ENCODE data around the gene AMACR.
A peak's percentile ranks its signal among the peaks of the same experiment; 100 is the strongest.
"Not testable (repeated sequence)": the region's sequence is repeated elsewhere in the genome, so short reads cannot be mapped to it uniquely, and the experiment has no call there.

AMACR gene

DNA sequence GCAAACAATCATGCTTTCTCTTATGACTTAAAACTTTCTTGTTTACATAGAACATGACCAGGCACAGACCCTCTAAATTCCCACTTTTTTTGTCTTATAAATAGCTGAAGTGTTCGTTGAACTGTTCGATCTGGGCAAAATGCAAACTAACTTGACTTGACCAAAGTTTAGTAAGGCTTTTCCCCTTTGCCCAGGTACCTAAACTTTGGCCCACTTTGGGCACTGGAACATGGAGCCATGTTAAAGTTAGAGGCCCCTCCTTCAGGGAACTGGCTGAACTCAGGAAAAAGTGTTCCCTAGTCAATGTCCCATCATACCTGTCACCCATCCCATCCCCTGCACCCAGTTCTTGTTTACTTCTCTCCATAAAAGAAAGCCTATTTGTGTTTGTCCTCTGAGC, 9.4 kb upstream of the AMACR start:
- no peaks in the 10 kb centered on the region for H3K9me3 ChIP-seq (ENCODE audit: control insufficient read depth, insufficient read depth, low read length)
- no peak overlapping the region for H3K27ac ChIP-seq (ENCODE audit: low read depth, low read length)
- H3K4me3 ChIP-seq (ENCODE audit: low read depth, low read length) = no peak overlapping the region
- no peak overlapping the region for H3K9ac ChIP-seq (ENCODE audit: low read depth, low read length)
- H3K27me3 ChIP-seq (ENCODE audit: control insufficient read depth, insufficient read depth, low read length) = no peaks in the 10 kb centered on the region
- H3K4me1 ChIP-seq (ENCODE audit: control insufficient read depth, insufficient read depth, low read length) = no peaks in the 10 kb centered on the region
- H3K36me3 ChIP-seq (ENCODE audit: control insufficient read depth, insufficient read depth, low read length) = no peaks in the 10 kb centered on the region

DNA sequence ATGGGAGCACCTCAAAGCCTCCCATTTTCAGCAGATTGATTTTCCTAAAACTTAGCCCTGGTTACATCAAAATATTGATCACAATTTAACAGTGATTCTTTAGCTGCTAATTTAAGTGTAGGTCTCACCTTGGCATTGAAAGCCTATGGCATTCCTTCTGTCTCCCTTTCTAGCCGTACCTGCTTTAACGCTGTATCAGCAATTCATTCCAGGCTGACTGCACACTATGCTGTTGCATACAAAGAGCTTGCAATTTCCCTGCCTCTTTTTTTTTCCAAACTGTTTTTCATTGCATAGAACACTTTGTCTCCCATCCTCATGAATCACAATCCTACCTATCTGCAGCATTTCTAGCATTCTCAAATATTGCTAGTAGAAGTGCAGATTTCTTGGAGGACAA, 8.9 kb upstream of the AMACR start:
- Histone ChIP-seq H3K27ac (ENCODE audit: low read depth, low read length) (no peak overlapping the region), H3K36me3 (ENCODE audit: control insufficient read depth, insufficient read depth, low read length) (no peaks in the 10 kb centered on the region), H3K27me3 (ENCODE audit: control insufficient read depth, insufficient read depth, low read length) (no peaks in the 10 kb centered on the region), H3K4me1 (ENCODE audit: control insufficient read depth, insufficient read depth, low read length) (no peaks in the 10 kb centered on the region), H3K9ac (ENCODE audit: low read depth, low read length) (no peak overlapping the region), H3K4me3 (ENCODE audit: low read depth, low read length) (no peak overlapping the region), H3K9me3 (ENCODE audit: control insufficient read depth, insufficient read depth, low read length) (no peaks in the 10 kb centered on the region)

DNA sequence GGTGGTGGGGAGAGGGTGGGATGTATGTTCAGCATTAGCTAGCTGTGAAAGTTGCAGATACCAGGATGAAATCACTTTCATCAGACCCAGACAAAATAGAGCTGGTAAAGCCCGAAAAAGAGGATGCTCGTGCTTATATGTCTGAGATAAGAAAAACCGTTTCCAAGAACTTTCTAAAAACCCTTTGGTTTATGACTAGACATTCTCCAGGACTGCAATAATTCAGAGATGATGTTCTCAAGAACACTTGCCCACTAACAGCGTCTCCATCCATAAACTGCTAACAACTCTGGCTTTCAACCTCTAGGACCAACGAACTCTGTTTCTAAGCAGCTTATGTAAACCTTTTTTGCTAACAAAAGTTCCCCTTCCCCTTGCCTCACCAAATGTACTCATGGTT, 8.4 kb upstream of the AMACR start:
- H3K9ac ChIP-seq (ENCODE audit: low read depth, low read length) = no peak overlapping the region
- H3K27me3 ChIP-seq (ENCODE audit: control insufficient read depth, insufficient read depth, low read length) = no peaks in the 10 kb centered on the region
- H3K4me3 ChIP-seq (ENCODE audit: low read depth, low read length) = no peak overlapping the region
- no peaks in the 10 kb centered on the region for H3K9me3 ChIP-seq (ENCODE audit: control insufficient read depth, insufficient read depth, low read length)
- no peak overlapping the region for H3K27ac ChIP-seq (ENCODE audit: low read depth, low read length)
- H3K4me1 ChIP-seq (ENCODE audit: control insufficient read depth, insufficient read depth, low read length) = no peaks in the 10 kb centered on the region
- H3K36me3 ChIP-seq (ENCODE audit: control insufficient read depth, insufficient read depth, low read length) = no peaks in the 10 kb centered on the region

DNA sequence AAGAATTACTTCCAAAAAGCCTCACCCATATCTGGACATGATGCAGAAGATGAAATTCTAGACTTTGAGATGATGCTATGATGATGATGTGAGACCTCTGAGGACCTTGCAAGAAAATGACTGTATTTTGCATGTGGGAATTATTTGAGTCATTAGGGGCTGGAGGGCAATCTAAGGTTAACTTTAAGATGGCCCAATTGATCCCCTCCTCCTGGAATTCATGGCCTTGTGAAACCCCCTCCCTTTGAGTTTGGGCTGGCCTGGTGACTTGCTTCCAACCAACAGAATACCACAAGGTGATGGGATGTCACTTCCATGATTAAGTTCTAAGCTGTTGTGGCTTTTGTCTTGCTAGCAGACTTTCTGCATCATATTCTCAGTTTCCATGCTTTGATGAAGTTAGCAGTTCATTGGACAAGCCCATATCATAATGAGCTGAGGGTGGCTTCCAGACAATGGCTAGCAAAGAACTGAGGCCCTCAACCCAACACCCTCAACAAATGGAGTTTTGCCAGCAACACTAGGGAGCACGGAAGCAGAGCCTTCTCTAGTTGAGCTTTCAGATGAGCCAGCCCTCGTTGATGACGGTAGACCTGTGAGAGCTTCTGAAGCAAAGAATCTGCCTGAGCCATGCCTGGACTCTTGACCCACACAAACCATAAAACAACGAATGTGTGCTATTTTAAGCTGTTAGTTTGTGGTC, 7.4 kb upstream of the AMACR start:
- Histone ChIP-seq H3K4me3 (ENCODE audit: low read depth, low read length) (no peak overlapping the region), H3K36me3 (ENCODE audit: control insufficient read depth, insufficient read depth, low read length) (no peaks in the 10 kb centered on the region), H3K4me1 (ENCODE audit: control insufficient read depth, insufficient read depth, low read length) (no peaks in the 10 kb centered on the region), H3K9ac (ENCODE audit: low read depth, low read length) (no peak overlapping the region), H3K27me3 (ENCODE audit: control insufficient read depth, insufficient read depth, low read length) (no peaks in the 10 kb centered on the region), H3K27ac (ENCODE audit: low read depth, low read length) (no peak overlapping the region), H3K9me3 (ENCODE audit: control insufficient read depth, insufficient read depth, low read length) (no peaks in the 10 kb centered on the region)

DNA sequence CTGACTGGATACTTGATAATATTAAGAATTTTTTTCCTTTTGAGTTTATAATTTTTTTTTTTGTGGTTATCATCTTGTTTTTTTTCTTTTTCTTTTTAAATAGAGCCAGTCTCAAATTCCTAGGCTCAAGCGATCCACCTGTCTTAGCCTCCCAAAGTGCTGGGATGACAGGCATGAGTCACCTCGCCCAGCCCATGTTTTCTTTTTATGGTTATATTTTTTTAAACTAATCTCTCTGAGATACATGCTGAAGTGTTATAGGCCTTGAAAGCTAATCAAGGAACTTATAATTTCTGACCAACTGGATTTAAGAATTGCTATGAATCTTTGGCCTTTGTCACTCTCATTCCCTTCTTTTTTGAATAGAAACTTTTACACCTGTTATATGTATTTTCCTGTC, 6.8 kb upstream of the AMACR start:
- Histone ChIP-seq H3K4me3 (ENCODE audit: low read depth, low read length) (no peak overlapping the region), H3K27me3 (ENCODE audit: control insufficient read depth, insufficient read depth, low read length) (no peaks in the 10 kb centered on the region), H3K4me1 (ENCODE audit: control insufficient read depth, insufficient read depth, low read length) (no peaks in the 10 kb centered on the region), H3K9me3 (ENCODE audit: control insufficient read depth, insufficient read depth, low read length) (no peaks in the 10 kb centered on the region), H3K9ac (ENCODE audit: low read depth, low read length) (no peak overlapping the region), H3K27ac (ENCODE audit: low read depth, low read length) (no peak overlapping the region), H3K36me3 (ENCODE audit: control insufficient read depth, insufficient read depth, low read length) (no peaks in the 10 kb centered on the region)

DNA sequence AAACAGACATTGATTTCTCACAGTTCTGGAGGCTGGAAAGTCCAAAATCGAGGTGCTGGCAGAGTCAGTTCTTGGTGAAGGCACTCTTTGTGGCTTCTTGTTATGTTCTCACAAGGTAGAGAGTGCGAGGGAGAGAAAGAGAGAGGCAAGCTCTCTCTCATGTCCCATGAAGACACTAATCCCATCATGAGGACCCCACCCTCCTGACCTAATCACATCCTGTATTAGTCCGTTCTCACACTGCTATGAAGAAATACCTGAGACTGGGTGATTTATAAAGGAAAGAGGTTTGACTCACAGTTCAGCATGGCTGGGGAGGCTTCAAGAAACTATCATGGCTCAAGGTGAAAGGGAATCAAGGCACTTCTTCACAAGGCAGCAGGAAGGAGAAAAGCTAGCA, 5.7 kb upstream of the AMACR start:
- Histone ChIP-seq H3K36me3 (ENCODE audit: control insufficient read depth, insufficient read depth, low read length) (no peaks in the 10 kb centered on the region), H3K9ac (ENCODE audit: low read depth, low read length) (no peak overlapping the region), H3K9me3 (ENCODE audit: control insufficient read depth, insufficient read depth, low read length) (no peaks in the 10 kb centered on the region), H3K27ac (ENCODE audit: low read depth, low read length) (no peak overlapping the region), H3K27me3 (ENCODE audit: control insufficient read depth, insufficient read depth, low read length) (no peaks in the 10 kb centered on the region), H3K4me1 (ENCODE audit: control insufficient read depth, insufficient read depth, low read length) (peaks cover 7% of the 10 kb centered on the region; the same call in 1 of the 2 replicates), H3K4me3 (ENCODE audit: low read depth, low read length) (no peak overlapping the region)

DNA sequence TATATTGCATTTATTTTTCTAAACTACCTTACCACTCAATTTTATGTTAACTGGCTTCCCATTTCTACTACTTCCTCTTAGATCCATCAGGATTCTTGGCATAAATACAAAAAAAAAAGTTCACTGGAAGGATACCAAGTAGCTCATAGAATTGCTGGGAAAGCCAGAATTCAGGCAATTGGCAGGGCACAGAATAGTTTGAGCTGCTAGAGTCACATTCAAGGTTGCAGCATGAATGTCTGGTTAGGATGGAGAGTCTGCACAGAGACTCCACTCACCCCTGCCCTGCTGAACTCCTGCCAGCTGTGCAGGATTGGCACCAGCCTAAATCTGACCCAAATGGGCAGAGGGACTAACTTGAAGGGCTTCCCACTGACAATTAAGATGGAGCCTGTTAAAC, 4.9 kb upstream of the AMACR start:
- Histone ChIP-seq H3K4me3 (ENCODE audit: low read depth, low read length) (no peak overlapping the region), H3K9ac (ENCODE audit: low read depth, low read length) (no peak overlapping the region), H3K27ac (ENCODE audit: low read depth, low read length) (no peak overlapping the region), H3K27me3 (ENCODE audit: control insufficient read depth, insufficient read depth, low read length) (no peaks in the 10 kb centered on the region), H3K36me3 (ENCODE audit: control insufficient read depth, insufficient read depth, low read length) (no peaks in the 10 kb centered on the region), H3K4me1 (ENCODE audit: control insufficient read depth, insufficient read depth, low read length) (peaks cover 7% of the 10 kb centered on the region; the same call in 1 of the 2 replicates), H3K9me3 (ENCODE audit: control insufficient read depth, insufficient read depth, low read length) (no peaks in the 10 kb centered on the region)

DNA sequence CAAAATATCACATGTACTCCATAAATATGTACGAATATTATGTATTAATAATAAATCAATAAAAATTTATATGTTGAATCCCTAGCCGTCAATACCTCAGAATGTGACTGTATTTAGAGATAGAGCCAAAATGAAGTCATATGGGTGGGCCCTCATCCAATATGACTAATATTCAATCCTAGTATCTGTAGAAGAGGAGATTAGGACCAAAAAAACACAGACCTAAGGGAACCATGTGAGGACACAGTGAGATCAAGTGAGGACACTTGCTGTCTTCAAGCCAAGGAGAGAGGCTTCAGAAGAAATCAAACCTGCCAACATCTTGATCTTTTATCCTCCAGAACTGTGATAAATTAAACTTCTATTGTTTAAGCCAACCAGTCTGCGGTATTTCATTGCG, 3.7 kb upstream of the AMACR start:
- peaks cover 15% of the 10 kb centered on the region for H3K4me1 ChIP-seq (ENCODE audit: control insufficient read depth, insufficient read depth, low read length)
- H3K4me3 ChIP-seq (ENCODE audit: low read depth, low read length) = no peak overlapping the region
- H3K36me3 ChIP-seq (ENCODE audit: control insufficient read depth, insufficient read depth, low read length) = no peaks in the 10 kb centered on the region
- H3K9ac ChIP-seq (ENCODE audit: low read depth, low read length) = no peak overlapping the region
- H3K27ac ChIP-seq (ENCODE audit: low read depth, low read length) = no peak overlapping the region
- no peaks in the 10 kb centered on the region for H3K27me3 ChIP-seq (ENCODE audit: control insufficient read depth, insufficient read depth, low read length)
- H3K9me3 ChIP-seq (ENCODE audit: control insufficient read depth, insufficient read depth, low read length) = no peaks in the 10 kb centered on the region

DNA sequence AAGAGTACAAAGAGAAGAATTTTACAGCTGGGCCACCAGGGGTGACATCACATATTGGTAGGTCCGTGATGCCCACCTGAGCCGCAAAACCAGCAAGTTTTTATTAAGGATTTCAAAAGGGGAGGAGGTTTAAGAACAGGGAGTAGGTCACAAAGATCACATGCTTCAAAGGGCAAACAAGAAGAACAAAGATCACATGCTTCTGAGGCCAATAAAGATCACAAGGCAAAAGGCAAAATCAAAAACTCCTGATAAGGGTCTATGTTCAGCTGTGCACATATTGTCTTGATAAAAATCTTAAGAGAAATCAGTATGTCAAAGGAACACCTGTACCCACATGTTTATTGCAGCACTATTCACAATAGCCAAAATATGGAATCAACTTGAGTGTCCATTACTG, 2.3 kb upstream of the AMACR start:
- H3K27ac ChIP-seq (ENCODE audit: low read depth, low read length); H3K9me3 ChIP-seq (ENCODE audit: control insufficient read depth, insufficient read depth, low read length); H3K4me3 ChIP-seq (ENCODE audit: low read depth, low read length); H3K27me3 ChIP-seq (ENCODE audit: control insufficient read depth, insufficient read depth, low read length); H3K9ac ChIP-seq (ENCODE audit: low read depth, low read length); H3K36me3 ChIP-seq (ENCODE audit: control insufficient read depth, insufficient read depth, low read length): not testable (repeated sequence)
- H3K4me1 ChIP-seq (ENCODE audit: control insufficient read depth, insufficient read depth, low read length) = peaks cover 15% of the 10 kb centered on the region

DNA sequence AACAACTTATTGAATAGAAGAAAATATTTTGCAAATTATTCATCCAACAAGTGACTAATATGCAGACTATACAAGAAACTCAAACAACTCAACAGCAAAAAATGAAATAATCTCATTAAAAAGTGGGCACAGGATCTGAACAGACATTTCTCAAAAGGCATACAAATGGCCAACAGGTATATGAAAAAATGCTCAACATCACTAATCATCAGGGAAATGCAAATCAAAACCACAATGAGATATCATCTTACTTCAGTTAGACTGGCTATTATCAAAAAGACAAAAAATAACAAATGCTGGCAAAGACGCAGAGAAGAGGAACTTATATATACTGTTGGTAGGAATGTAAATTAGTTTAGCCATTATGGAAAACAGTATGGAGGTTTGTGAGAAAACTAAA, 1.8 kb upstream of the AMACR start:
- Histone ChIP-seq H3K4me1 (ENCODE audit: control insufficient read depth, insufficient read depth, low read length) (peaks cover 15% of the 10 kb centered on the region), H3K36me3 (ENCODE audit: control insufficient read depth, insufficient read depth, low read length) (peaks cover 6% of the 10 kb centered on the region; the same call in 1 of the 2 replicates), H3K9me3 (ENCODE audit: control insufficient read depth, insufficient read depth, low read length) (no peaks in the 10 kb centered on the region), H3K27ac (ENCODE audit: low read depth, low read length) (no peak overlapping the region), H3K9ac (ENCODE audit: low read depth, low read length) (no peak overlapping the region), H3K27me3 (ENCODE audit: control insufficient read depth, insufficient read depth, low read length) (no peaks in the 10 kb centered on the region), H3K4me3 (ENCODE audit: low read depth, low read length) (no peak overlapping the region)

DNA sequence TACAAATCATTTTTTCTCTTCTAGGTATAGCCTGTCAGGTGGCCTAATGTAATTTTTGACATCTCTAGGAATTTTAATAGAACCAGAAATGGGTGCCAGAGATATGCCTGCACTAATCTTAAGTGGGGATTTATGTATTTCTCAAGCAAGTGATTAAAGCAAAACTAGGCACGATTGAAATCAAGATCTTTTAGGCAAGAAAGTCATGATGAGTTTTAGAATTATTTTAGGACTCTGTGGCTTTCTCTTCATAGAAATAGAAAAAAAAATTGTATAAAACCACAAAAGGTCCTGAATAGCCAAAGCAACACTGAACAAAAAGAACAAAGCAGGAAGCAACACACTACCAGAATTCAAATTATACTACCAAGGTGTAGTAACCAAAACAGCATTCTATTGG, 952 bp upstream of the AMACR start:
- Histone ChIP-seq H3K27ac (ENCODE audit: low read depth, low read length) (peak overlapping the region; percentile 99), H3K36me3 (ENCODE audit: control insufficient read depth, insufficient read depth, low read length) (peaks cover 13% of the 10 kb centered on the region), H3K9ac (ENCODE audit: low read depth, low read length) (peak overlapping the region; percentile 94; the same call in 1 of the 2 replicates), H3K4me1 (ENCODE audit: control insufficient read depth, insufficient read depth, low read length) (peaks cover 15% of the 10 kb centered on the region), H3K27me3 (ENCODE audit: control insufficient read depth, insufficient read depth, low read length) (no peaks in the 10 kb centered on the region), H3K9me3 (ENCODE audit: control insufficient read depth, insufficient read depth, low read length) (no peaks in the 10 kb centered on the region), H3K4me3 (ENCODE audit: low read depth, low read length) (peak overlapping the region; percentile 91)

Data from HUES48 (cell line).